GM18520 (cell line): ENCODE data around the gene LRRC1.

ENCODE experiments used
- ATAC-seq: cut with Tn5 transposase; IDR thresholded peaks from one replicate; pipeline ENCODE4 v1.9.1; 2021; ENCODE audit not compliant: unreplicated experiment

Gene LRRC1

GRCh38 chr6:53951383-53951782 is 156.6 kb downstream of the LRRC1 start:
- ATAC-seq: no peak

GRCh38 chr6:53956068-53956711 is 161.4 kb downstream of the LRRC1 start:
- ATAC-seq: peak; percentile 80

GRCh38 chr6:53956804-53957203 is 162.0 kb downstream of the LRRC1 start:
- ATAC-seq: no peak

- no peak for ATAC-seq
Observed at GRCh38 chr6:53959717-53960116, 164.9 kb downstream of the LRRC1 start.

GRCh38 chr6:53960311-53960710 is 165.5 kb downstream of the LRRC1 start:
- no peak for ATAC-seq

GRCh38 chr6:53961679-53962370 is 167.0 kb downstream of the LRRC1 start:
- ATAC-seq: no peak

GRCh38 chr6:53962646-53963045 is 167.8 kb downstream of the LRRC1 start:
- no peak for ATAC-seq

- no peak for ATAC-seq
Observed at GRCh38 chr6:53967415-53967814, 172.6 kb downstream of the LRRC1 start.
